GM18517 (cell line): ENCODE results near the gene SMIM36.
A peak's percentile ranks its signal among the peaks of the same experiment; 100 is the strongest.
"Not testable (repeated sequence)": the region's sequence is repeated elsewhere in the genome, so short reads cannot be mapped to it uniquely, and the experiment has no call there.

Experiments used
- ATAC-seq: cut with Tn5 transposase; IDR thresholded peaks from one replicate; pipeline ENCODE4 v1.9.1; 2021; ENCODE audit warnings: mild to moderate bottlenecking, moderate library complexity; ENCODE audit not compliant: unreplicated experiment

Gene SMIM36

GRCh38 chr17:55436224-55437158, 74.8 kb downstream of the SMIM36 start:
- ATAC-seq: peak; percentile 17

- ATAC-seq: no peak
These were observed 75.8 kb downstream of the SMIM36 start for GRCh38 chr17:55435408-55435807.

GRCh38 chr17:55434721-55435120, 76.5 kb downstream of the SMIM36 start:
- no peak for ATAC-seq

- ATAC-seq: no peak
These were observed 77.4 kb downstream of the SMIM36 start for GRCh38 chr17:55433629-55434422.

GRCh38 chr17:55433029-55433628, 78.1 kb downstream of the SMIM36 start:
- no peak for ATAC-seq

- no peak for ATAC-seq
These were observed 78.8 kb downstream of the SMIM36 start for GRCh38 chr17:55432358-55433028.

GRCh38 chr17:55431914-55432313, 79.3 kb downstream of the SMIM36 start:
- not testable (repeated sequence) for ATAC-seq

- ATAC-seq: no peak
These were observed 80.5 kb downstream of the SMIM36 start for GRCh38 chr17:55430541-55431288.

GRCh38 chr17:55427587-55427882, 83.7 kb downstream of the SMIM36 start:
- peak; percentile 27 for ATAC-seq

- peak; percentile 51 for ATAC-seq
These were observed 84.2 kb downstream of the SMIM36 start for GRCh38 chr17:55426851-55427586.

- ATAC-seq: no peak
These were observed 86.2 kb downstream of the SMIM36 start for GRCh38 chr17:55424893-55425540.

GRCh38 chr17:55423535-55423934, 87.7 kb downstream of the SMIM36 start:
- no peak for ATAC-seq

GRCh38 chr17:55422828-55423164, 88.5 kb downstream of the SMIM36 start:
- ATAC-seq: not testable (repeated sequence)

GRCh38 chr17:55421179-55421934, 89.9 kb downstream of the SMIM36 start, which contains the start of gene MMD:
Gene MMD (minus strand): TSS chr17:55421835. CDS start chr17:55421695, 140 bp downstream.
- ATAC-seq: peak; percentile 27

GRCh38 chr17:55420776-55421178, 90.5 kb downstream of the SMIM36 start:
- ATAC-seq: no peak

GRCh38 chr17:55420067-55420775, 91.0 kb downstream of the SMIM36 start:
- peak; percentile 45 for ATAC-seq

- ATAC-seq: no peak
These were observed 92.6 kb downstream of the SMIM36 start for GRCh38 chr17:55418369-55419268.
